Motor neuron (in vitro differentiated cells): ENCODE data around the gene FBXW12. TPM values are rescaled to one million over a fixed set of nuclear protein-coding genes. Genes with fewer than 3 reads are reported as not detected.

Experiments
- ATAC-seq, 8 experiments: fragments of 200-7000 bp; cut with Tn5 transposase; replicated peaks in 6 of 8; 2 replicates each; pipeline ENCODE4 v1.8.0; 2021; ENCODE audit warnings: mild to moderate bottlenecking in 8 of 8, moderate library complexity in 8 of 8
- H3K27ac ChIP-seq, 2 donors: fragments of 250-450 bp; sonication (Bioruptor Pico); 2 replicates each; pipeline ENCODE4 v1.9.0; 2021; ENCODE audit warnings: antibody characterized with exemption in 2 of 2, mild to moderate bottlenecking in 2 of 2, moderate library complexity in 1 of 2
- H3K4me1 ChIP-seq, 2 donors: fragments of 250-450 bp; sonication (Bioruptor Pico); replicated peaks in 1 of 2; 2 replicates each; pipeline ENCODE4 v1.6.1; 2021; ENCODE audit warnings: antibody characterized with exemption in 2 of 2, mild to moderate bottlenecking in 2 of 2, moderate library complexity in 1 of 2
- H3K4me3 ChIP-seq, 5 donors: fragments of 250-450 bp; sonication (Bioruptor Pico); 2 replicates each; pipeline ENCODE4 v1.9.0; 2021; ENCODE audit warnings: antibody characterized with exemption in 5 of 5, mild to moderate bottlenecking in 5 of 5, moderate library complexity in 4 of 5
- WGBS, 10 experiments: fragments of 450-650 bp; shearing (Covaris generic); methylation state at CpG; one replicate each; pipeline ENCODE4 v1.0.0; 2022; 5-methylcytosine and 5-hydroxymethylcytosine counted together
- in situ Hi-C, 9 experiments: fragments of 400-800 bp; cut with MboI; loops; one replicate each; pipeline ENCODE4 v1.15.0; 2021; ENCODE audit warnings: low sequenced_read_pairs in 9 of 9, low pct_unique_long_range_greater_than_20kb in 2 of 9; ENCODE audit not compliant: unreplicated experiment in 9 of 9
- total RNA-seq, 8 experiments: library from RNA; unstranded; fragments of 300-600 nt; gene quantifications; 2 replicates each; pipeline versions ENCODE4 v1.2.3 to v1.2.4, GENCODE V29; 2022

Gene FBXW12
- total RNA-seq, 8 experiments from 2014 or later = 0.15 to 0.96 (median 0.38) TPM; not detected in 1

- in situ Hi-C loops = no loop called here
Observed at GRCh38 chr3:48405971-48406370, 34.0 kb downstream of the FBXW12 start.

DNA sequence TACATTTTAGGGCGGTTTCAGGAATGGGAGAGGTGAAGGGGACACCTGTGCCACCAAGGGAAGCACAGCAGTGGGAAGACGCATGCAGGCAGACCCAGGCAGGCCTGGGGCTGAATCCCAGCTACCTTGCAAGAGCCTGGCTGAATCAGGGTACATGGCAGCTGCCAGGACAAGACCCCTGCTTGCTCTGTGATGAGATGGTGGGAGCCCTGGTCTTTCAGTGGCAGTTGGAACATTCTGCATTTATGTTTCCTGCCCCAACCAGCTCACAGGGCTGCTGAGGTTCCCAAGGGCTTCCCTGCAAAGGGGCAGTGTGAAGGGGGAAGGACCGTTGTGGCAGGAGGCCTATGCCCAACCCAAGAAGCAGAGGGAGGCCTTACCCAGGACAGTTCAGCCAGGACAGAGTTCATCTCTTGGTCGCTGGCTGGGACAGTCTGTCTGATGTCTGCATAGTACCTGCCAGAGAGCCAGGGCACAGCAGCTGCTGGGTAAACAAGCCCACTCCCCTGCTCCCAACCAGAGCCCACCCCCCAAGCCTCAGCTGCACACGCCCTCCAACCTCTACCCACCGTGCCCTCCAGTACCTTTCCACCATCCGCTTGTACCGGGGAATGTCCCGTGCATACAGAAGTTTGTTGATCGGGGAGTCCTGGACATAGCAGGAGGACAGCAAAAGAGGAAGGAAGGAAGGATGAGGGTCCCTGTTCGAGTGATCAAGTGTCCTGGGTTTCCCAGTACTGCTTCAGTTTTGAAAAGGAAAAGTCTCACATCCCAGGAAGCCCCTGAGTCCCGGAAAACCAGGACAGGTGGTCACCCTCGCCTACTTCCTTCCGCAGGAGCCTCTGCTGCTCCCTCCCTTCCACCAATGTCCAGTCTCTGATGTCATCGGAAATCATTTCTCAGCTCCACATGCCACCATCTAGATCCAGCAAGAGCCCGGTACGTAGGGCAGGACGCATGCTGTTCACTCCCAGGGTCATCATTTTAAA is 34.7 kb downstream of the FBXW12 start:
- in situ Hi-C loops = no loop called here
- no peak overlapping the region for H3K27ac ChIP-seq

More at GRCh38 chr3:48405971-48406370, 34.0 kb downstream of the FBXW12 start:
- no peaks in the 10 kb centered on the region for H3K4me1 ChIP-seq
- 11 to 80% (median 17%) methylated on average over 1 of the region's 1 CpG; no CpG with 5 or more reads in 6 of the 10 experiments for WGBS, 10 experiments
- ATAC-seq = no peak
- H3K27ac ChIP-seq = no peak overlapping the region
- H3K4me3 ChIP-seq = no peak overlapping the region

GRCh38 chr3:48407542-48408099 is 35.6 kb downstream of the FBXW12 start:
- in situ Hi-C loops = no loop called here
- no peak for ATAC-seq
- H3K27ac ChIP-seq = no peak overlapping the region
- H3K4me3 ChIP-seq = no peak overlapping the region
- 40 to 100% (median 93%) methylated on average over 1 to 7 of the region's 8 CpGs; no CpG with 5 or more reads in 3 of the 10 experiments for WGBS, 10 experiments
- H3K4me1 ChIP-seq = no peaks in the 10 kb centered on the region

More for the DNA sequence above, 34.7 kb downstream of the FBXW12 start:
- Histone ChIP-seq H3K4me3 (no peak overlapping the region), H3K4me1 (no peaks in the 10 kb centered on the region)
- 71 to 100% (median 92%) methylated on average over 2 to 7 of the region's 18 CpGs; no CpG with 5 or more reads in 2 of the 10 experiments for WGBS, 10 experiments
- ATAC-seq = no peak

DNA sequence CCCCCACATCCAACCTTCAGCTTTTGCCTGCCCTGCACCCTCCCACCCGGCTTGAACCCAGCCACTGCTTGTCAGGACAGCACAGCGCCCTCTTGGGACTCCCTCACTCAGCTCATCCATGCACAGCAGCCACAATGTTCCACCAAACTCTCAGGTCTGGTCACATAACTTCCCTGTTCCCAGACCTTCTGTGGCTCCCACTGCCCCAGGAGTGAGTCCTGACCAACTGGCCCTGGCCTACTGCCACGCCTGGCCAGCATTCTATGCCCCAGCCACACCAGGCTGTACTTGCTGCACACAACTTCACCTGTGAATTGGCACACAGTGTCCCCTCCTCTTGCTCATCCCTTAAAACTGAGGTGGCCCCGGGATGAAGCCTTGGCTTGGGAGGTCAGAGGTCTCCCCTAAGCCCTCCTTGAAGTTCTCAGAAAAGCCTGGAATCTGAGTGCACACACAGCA is 36.8 kb downstream of the FBXW12 start:
- Histone ChIP-seq H3K27ac (no peak overlapping the region), H3K4me1 (no peaks in the 10 kb centered on the region), H3K4me3 (no peak overlapping the region)
- peak in 1 of 8 experiments; percentile 10 for ATAC-seq
- in situ Hi-C loops = no loop called here
- 60 to 100% (median 90%) methylated on average over 1 to 2 of the region's 4 CpGs; no CpG with 5 or more reads in 5 of the 10 experiments for WGBS, 10 experiments

GRCh38 chr3:48409291-48410201 is 37.5 kb downstream of the FBXW12 start:
- Histone ChIP-seq H3K27ac (no peak overlapping the region), H3K4me3 (no peak overlapping the region), H3K4me1 (no peaks in the 10 kb centered on the region)
- ATAC-seq = peak in 1 of 8 experiments; percentile 6
- WGBS, 10 experiments = 80 to 100% (median 99%) methylated on average over 1 to 9 of the region's 31 CpGs; no CpG with 5 or more reads in 6 of the 10 experiments
- in situ Hi-C loops = no loop called here

DNA sequence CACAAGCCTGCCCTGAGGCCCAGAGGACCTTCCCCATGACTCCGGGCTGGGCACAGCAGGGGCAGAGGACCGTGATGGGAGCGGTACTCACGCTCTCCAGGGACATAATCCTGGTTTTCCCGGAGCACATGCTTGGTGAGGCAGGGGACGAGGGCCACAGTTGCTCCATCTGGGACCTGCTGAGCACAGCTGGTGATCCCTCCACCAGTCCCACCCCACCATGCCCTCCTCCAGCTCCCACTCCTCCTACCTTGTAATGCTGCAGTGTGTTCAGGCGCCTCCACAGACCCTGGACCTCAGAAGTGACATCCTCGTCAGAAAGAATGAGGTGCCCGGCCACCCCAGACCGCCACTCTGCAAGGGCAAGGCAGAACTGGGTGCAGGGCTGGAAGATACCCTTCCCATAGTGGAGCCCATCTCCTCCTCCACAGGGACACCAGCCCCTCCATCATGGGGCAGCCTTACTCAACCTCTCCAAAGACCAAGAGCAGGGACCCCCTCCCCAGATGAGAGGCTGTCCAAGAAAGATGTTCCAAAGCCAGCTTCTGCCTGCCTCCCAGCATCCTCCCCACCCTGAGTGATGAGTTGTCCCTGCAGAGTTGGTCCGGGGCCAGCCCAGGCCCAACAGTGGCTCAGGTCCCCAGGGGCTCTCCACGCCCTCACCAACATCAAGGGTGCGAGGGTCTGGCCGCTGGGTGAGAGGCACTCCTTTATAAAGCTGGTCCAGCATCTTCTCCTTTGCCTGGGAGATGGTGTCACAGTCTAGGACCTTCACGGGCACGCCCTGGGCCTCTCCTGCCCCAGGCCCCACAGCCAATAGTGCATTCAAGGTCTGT is 38.4 kb downstream of the FBXW12 start:
- H3K4me1 ChIP-seq = no peaks in the 10 kb centered on the region
- in situ Hi-C loops = no loop called here
- ATAC-seq = no peak

DNA sequence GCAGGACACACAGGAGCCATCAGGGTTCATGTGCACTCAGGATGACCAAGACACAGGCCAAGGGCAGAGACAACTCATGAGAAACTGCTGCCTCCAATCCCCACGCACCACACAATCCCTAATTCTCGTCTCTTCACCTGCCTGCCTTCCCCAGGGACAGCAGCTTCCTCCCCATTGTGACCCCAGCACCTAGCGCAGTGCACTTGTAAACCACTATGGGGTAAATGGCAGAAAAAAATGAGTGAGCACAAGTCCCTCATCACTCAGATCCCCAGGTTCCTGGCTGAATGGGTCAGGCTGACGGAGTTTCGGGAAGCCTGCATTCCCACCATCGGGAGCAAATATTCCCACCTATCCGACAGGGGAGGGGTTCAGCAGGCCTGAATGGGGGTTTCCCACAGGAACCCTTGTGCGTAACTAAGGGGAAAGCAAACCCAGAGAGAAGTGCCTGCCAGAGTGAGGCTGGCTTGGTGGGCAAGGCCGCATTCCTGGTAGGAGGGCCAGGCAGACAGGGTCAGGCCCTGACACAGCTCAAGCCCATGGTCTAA is 39.1 kb downstream of the FBXW12 start:
- ATAC-seq = no peak
- no peaks in the 10 kb centered on the region for H3K4me1 ChIP-seq
- H3K27ac ChIP-seq = no peak overlapping the region
- H3K4me3 ChIP-seq = no peak overlapping the region
- 92 to 100% (median 94%) methylated on average over 1 to 6 of the region's 9 CpGs; no CpG with 5 or more reads in 4 of the 10 experiments for WGBS, 10 experiments
- in situ Hi-C loops = no loop called here

More for the DNA sequence above, 38.4 kb downstream of the FBXW12 start:
- no peak overlapping the region for H3K27ac ChIP-seq
- no peak overlapping the region for H3K4me3 ChIP-seq
- 47 to 100% (median 83%) methylated on average over 3 to 5 of the region's 16 CpGs; no CpG with 5 or more reads in 7 of the 10 experiments for WGBS, 10 experiments

- in situ Hi-C loops = no loop called here
- WGBS, 10 experiments = 86 to 100% methylated on average over 5 to 6 of the region's 11 CpGs; no CpG with 5 or more reads in 8 of the 10 experiments
- no peak overlapping the region for H3K27ac ChIP-seq
- no peak for ATAC-seq
- H3K4me3 ChIP-seq = no peak overlapping the region
- H3K4me1 ChIP-seq = no peaks in the 10 kb centered on the region
Observed at GRCh38 chr3:48411606-48412374, 39.8 kb downstream of the FBXW12 start.

DNA sequence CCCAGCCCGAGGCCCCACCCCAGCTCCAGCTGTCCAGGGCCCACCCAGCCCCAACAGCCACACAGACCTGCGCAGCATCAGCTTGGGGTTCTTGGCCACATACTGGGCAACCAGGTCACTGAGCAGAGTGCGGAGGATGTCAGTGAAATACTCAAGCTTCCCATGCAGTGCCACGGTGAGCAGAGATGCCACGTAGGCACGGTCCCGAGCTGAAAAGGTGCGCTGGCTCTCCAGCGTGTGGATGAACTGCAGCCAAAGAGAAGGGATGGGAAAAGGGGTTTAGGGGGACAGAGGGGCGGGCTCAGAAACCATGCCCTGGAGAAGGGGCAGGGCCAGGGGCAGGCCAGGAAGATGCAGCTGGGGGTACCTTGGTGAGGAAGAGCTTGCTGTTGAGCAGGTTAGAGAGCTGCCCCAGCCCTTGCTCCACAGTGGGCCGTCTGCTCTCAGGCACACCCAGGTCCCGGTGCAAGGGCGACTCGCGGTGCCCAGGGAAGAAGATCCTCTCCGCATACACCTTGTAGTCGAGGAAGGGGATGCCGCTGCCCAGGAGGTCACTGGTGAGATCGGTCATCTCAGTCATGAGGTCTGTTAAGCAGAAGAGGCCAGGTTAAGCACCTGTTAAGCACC is 40.5 kb downstream of the FBXW12 start:
- H3K4me3 ChIP-seq = no peak overlapping the region
- ATAC-seq = no peak
- in situ Hi-C loops = no loop called here
- peaks cover 0 to 2% of the 10 kb centered on the region in 2 donors for H3K4me1 ChIP-seq
- 80 to 93% methylated on average over 1 to 2 of the region's 19 CpGs; no CpG with 5 or more reads in 8 of the 10 experiments for WGBS, 10 experiments
- H3K27ac ChIP-seq = no peak overlapping the region

DNA sequence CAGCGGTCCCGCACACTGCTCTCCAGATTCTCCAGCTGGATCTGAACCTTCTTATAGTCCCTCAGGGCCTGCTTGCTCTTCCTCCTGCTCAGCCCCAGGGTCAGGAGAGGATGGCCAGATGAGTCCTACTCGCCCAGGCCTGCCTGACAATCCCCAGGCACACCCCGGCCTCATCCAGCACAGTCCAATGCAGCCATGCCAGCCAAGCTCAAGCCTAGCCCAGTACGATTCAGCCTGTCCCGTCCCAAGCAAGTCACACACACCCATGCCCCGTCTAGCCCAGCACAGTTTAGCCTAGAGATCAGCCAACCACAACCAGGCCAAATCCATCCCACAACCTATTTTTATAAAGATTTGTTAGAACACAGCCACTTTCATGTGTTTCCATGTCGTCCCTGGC is 41.1 kb downstream of the FBXW12 start:
- Histone ChIP-seq H3K4me1 (peaks cover 0 to 2% of the 10 kb centered on the region in 2 donors), H3K4me3 (no peak overlapping the region), H3K27ac (no peak overlapping the region)
- ATAC-seq = peak in 2 of 8 experiments; percentile 34 to 40
- in situ Hi-C loops = no loop called here
- WGBS, 10 experiments = 69 to 100% (median 93%) methylated on average over 2 to 4 of the region's 8 CpGs; no CpG with 5 or more reads in 4 of the 10 experiments

DNA sequence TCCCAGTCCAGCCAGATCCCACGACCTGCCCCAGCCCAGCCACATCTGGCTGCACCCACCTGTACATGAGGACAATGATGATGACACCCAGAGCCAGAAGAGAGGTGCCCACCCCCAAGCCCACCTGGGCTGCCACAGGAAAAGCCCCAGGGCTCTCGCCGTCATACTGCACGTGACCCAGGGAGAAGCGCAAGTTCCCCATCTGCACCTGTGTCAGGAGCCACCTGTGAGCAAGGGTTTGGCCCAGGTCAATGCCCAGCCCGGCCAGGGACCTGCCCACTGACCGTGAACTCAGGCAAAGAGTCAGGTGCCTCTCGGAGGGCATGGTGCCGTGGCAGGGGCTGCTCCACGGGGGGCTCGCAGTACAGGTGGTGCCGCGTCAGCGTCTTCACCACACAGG is 41.6 kb downstream of the FBXW12 start:
- ATAC-seq = no peak
- no peak overlapping the region for H3K4me3 ChIP-seq
- in situ Hi-C loops = no loop called here
- 92 to 100% methylated on average over 2 to 10 of the region's 14 CpGs; no CpG with 5 or more reads in 8 of the 10 experiments for WGBS, 10 experiments
- no peak overlapping the region for H3K27ac ChIP-seq
- H3K4me1 ChIP-seq = peaks cover 0 to 2% of the 10 kb centered on the region in 2 donors
